Right hindlimb (tissue), 1 donor: Measurements from ENCODE around the gene SYNDIG1.

Experiments used
- DNase-seq: peaks from one replicate; pipeline ENCODE4 v3.0.0-alpha.2; 2018

SYNDIG1 gene

GRCh38 chr20:24448170-24448569 is 21.3 kb upstream of the SYNDIG1 start:
- no peak for DNase-seq

DNA sequence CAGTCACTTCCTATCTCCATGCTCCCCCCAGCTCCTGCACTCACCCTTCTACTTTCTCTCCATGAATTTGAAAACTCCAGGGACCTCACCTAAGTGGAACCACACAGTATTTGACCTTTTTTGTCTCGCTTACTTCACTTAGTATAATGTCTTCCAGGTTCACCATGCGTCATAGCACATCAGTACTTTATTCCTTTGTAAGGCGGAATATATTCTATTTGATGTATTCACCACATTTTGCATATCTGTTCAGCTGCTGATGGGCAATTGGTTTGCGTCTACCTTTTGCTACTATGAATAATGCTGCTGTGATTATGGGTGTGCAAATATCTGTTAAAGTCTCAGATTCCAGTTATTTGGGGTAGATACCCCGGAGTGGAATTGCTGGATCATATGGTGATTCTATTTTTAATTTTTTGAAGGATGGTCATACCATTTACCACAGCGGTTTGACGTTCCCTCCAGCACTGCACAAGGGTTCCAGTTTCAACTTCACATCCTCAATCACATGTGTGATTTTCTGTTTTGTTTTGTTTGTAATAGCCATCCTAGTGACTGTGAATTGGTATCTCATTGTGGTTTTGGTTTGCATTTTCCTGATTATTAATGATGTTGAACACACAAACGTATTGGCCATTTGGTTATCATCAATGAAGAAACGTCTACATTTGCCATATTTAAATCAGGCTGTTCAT is 20.3 kb upstream of the SYNDIG1 start:
- DNase-seq = no peak

DNA sequence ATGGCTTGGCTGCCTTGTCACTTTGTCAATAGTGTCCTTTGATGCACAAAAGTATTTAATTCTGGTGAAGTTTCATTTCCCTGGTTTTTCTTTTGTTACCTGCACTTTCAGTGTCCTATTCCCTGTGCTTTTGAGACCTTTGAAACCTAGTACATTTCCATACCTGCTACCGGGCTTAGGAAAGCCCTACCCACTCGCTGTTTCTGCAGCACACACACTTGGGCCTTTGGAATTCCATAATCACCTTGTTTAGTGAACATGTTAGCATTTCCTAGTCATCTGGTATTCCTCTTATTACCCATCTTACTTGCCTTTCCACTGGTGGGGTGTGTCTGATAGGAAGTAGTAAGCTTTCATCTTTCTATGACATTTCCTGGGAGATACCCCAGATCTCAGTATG is 19.3 kb upstream of the SYNDIG1 start:
- DNase-seq = no peak

GRCh38 chr20:24450624-24451376 is 18.6 kb upstream of the SYNDIG1 start:
- DNase-seq = no peak

GRCh38 chr20:24451428-24451827 is 18.0 kb upstream of the SYNDIG1 start:
- no peak for DNase-seq

- no peak for DNase-seq
Measured at GRCh38 chr20:24452016-24452415, 17.4 kb upstream of the SYNDIG1 start.

GRCh38 chr20:24452498-24453127 is 16.8 kb upstream of the SYNDIG1 start:
- DNase-seq = no peak

DNA sequence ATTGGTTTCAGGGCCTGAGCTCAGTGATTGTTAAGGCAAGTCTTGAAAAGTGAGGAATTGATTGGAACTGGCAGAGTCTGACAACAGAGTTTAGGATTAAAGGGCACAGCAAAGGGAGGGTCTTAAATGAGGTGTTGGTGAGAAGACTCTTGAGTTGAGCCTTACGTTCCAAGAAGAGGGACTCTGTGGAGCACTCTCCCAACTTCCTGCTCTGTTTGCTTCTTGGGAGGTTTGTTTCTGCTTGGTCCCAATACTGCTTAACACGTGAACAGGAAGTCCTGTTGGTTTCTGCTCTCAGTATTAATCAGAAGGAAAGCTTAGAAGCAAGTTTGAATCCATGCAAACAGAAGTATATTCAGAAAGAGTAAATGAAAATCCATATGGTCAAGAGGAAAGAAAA is 15.6 kb upstream of the SYNDIG1 start:
- no peak for DNase-seq

DNA sequence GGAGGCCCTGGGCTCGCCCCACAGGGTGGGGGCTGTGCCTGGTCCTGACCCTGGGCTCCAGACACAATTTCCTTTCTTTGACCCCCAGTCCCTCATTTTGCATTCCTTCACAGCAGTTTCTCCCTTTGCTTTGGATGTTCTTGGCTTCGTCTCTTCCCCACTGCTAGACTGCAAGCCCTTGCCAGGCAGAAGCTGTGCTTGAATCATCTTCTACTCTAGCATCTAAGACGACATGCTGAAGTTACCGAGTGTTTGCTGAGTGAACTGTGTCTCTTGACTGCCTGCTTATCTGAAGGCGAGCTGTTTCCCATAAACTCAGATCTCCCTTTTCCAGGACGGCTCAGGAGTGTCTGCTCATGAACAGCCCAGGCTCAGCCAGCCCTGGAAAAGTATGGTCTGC is 14.3 kb upstream of the SYNDIG1 start:
- no peak for DNase-seq

DNA sequence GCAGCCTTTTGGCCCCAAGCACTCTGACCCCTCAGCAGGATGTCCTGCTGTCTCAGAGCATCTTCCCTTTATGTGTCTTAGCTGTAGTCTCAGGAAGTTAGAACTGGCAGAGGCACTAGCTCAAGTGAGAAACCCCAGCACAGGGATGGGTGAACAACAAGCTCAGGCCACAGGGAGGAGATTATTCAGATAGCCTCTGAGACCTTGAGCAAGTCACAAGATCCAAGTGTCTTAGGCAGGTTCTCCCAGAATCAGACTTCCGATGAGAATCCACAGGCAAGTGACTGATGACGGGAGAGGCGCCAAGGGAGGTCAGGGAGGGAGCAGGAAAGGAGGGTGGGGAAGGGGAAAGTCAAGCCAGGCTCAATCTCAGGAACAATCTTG is 13.0 kb upstream of the SYNDIG1 start:
- no peak for DNase-seq

GRCh38 chr20:24458436-24458835 is 11.0 kb upstream of the SYNDIG1 start:
- DNase-seq = no peak

DNA sequence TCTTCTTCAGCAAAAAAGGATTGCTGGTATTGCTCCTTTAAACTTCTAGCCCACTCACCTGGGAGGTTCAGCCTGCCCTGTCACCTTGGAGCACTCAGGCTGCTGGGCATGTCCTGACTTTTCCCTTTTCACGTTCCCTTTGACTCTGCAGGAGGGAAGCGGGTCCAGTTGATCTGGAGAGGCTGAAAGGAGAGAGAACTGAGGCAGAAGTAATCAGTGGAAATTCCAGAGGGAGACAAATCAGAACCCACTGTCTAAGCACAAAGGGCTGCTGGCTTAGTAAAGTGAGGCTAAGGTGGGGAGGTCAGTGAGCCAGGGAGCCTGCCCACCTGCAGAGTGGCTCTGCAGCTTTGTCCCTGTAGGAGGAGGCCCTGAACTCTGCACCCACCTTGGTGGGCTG is 9.7 kb upstream of the SYNDIG1 start:
- no peak for DNase-seq

- DNase-seq = no peak
Measured at GRCh38 chr20:24460712-24461111, 8.7 kb upstream of the SYNDIG1 start.

DNA sequence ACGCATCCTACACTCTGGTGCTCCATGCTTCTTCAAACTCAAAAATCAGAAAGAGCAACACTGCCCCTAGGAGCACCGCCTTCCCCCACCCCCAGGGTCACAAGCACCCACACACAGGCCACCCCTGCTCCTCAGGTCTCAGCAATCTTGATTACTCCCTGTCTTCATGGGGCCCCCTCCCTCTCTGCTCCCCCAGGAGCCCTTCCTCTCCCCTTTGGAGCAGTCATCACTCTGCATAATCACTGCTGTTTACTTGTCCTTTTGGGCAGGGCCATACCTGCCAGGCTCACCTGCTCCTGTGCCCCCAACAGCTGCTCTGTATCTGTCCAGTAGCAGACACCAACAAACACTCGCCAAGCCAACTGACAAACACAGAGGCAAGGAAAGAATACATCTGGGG is 7.6 kb upstream of the SYNDIG1 start:
- DNase-seq = no peak

DNA sequence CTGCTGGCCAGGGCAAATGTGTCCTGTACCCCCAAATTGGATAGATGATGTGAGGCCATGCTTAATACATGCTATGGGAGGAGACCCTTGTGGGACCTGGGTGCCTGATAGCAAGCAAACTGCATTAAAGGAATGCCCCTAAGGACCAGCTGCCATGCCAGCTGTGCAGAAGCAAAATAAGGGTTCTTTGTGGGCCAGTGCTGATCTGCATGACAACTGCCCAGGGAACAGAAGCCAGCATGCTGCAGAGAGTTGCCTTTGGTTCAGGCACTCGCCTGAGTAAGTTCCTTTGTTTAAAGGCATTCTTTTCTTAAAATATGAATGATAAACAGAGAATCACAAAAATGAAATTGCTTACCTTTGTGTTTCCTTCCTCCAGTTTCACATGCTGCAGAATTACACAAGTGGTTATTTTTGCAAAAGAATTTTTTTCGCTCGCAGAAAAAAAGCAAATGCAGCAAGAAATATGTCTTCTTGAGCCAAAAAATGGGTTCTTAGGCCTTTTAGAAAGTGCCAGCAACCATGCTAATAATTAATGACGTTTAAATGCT is 6.9 kb upstream of the SYNDIG1 start:
- DNase-seq = peak; percentile 49

GRCh38 chr20:24465159-24465558 is 4.3 kb upstream of the SYNDIG1 start:
- DNase-seq = no peak

- DNase-seq = peak; percentile 43
Measured at GRCh38 chr20:24465730-24466129, 3.7 kb upstream of the SYNDIG1 start.

GRCh38 chr20:24468401-24469115 is 871 bp upstream of the SYNDIG1 start:
- no peak for DNase-seq

GRCh38 chr20:24469894-24470745 is 691 bp downstream of the SYNDIG1 start:
- DNase-seq = peak; percentile 57

DNA sequence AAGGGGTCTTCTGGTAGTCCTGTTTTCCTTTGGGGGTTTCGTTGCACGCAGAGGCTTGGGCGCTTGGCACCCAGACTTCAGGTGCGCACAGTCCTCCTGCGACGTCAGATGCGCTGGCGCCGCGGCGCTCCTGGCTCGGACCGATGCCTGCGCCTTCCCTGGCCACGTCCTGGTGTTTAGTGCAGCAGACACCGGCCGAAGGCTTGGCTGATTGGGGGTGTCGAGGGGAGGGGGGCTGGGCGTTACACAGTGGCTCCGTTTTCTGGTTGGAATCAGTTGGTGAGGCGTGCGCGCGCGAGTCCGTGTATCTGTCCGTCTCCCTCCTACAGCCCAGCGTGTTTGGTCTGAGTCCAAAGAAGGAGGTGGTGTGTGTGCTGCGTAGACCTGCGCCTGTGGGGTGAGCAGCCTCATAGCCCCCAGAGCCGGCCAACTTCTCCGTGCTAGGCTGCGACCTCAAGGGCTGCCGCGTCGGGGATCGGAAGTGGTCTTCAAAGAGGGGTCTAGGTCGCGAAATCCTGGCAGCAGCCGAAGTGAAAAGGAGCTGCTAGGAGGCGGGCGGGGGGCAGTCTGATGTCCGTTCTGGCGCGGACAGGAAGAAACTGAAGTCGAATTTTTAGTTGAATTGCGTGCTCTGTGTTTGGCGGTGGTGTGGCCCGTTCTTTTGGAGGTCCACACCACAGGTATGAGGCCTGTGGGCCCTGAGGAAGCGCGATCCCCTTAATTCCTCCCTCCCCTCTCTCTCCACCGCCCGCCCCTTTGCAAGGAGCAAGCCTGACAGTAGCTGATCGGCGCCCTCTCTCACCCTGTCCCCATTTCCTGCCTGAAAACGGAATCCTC is 1.5 kb downstream of the SYNDIG1 start:
- DNase-seq = peak; percentile 30

DNA sequence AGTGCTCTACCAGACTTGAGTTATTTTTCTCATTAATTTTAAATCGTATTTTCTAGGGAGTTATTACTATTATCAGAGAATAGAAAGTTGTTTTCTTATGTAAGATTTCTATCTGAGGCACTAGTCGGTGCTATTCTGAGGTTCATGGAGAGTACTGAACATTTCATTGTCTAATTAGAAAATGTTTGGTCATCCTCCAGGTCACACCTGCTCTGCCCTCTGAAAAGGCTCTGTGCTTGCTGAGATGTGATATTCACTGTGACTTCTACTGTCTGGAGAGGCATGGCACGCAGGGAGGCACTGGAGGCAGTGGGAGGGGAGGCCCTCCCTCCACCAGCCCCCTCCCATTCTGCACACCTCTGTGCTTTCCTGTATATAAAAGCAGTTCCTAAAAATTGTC is 3.0 kb downstream of the SYNDIG1 start:
- no peak for DNase-seq
